K562 (cell line): ENCODE results near the gene VPS35L. TPM values are rescaled to one million over a fixed set of nuclear protein-coding genes. Genes with fewer than 3 reads are reported as not detected.

ENCODE experiments used
- BCL6 ChIP-seq: fragments of 250-450 bp; sonication (Bioruptor Pico); IDR thresholded peaks from 2 replicates; pipeline ENCODE4 v1.4.0; 2020
- CBX2 ChIP-seq: fragments of 200-600 bp; sonication (generic); IDR thresholded peaks from one replicate; pipeline ENCODE4 v1.6.1; 2012; ENCODE audit warnings: mild to moderate bottlenecking, low read length, inconsistent platforms; ENCODE audit not compliant: insufficient read depth, poor library complexity, severe bottlenecking
- CEBPG ChIP-seq, 3 experiments: fragments of 200-800 bp in 1 of 3; sonication (Bioruptor generic) in 1 of 3; sonication (generic) in 1 of 3; formaldehyde crosslinking in 1 of 3; IDR thresholded peaks in 2 of 3; conservative IDR thresholded peaks in 1 of 3; 2 replicates each; pipeline versions ENCODE4 v1.6.1 to v1.8.0; 2016 to 2022; ENCODE audit warnings: missing compliant biosample characterization in 2 of 3, missing genetic modification characterization in 2 of 3, mild to moderate bottlenecking in 1 of 3, missing genetic modification reagents in 1 of 3
- E2F3 ChIP-seq: fragments of 250-450 bp; sonication (Bioruptor Pico); IDR thresholded peaks from 2 replicates; pipeline ENCODE4 v1.4.0; 2020; ENCODE audit warnings: mild to moderate bottlenecking
- GABPB1 ChIP-seq: sonication (generic); formaldehyde crosslinking; IDR thresholded peaks from 2 replicates; pipeline ENCODE4 v1.8.0; 2022; ENCODE audit warnings: mild to moderate bottlenecking, missing genetic modification reagents
- HMG20B ChIP-seq: fragments of 250-450 bp; sonication (Bioruptor Pico); IDR thresholded peaks from 2 replicates; pipeline ENCODE4 v1.5.0; 2021; ENCODE audit warnings: mild to moderate bottlenecking
- KLF10 ChIP-seq: fragments of 250-450 bp; sonication (Bioruptor Pico); IDR thresholded peaks from 2 replicates; pipeline ENCODE4 v1.6.1; 2021; ENCODE audit warnings: matching md5 sums
- MNT ChIP-seq, 2 experiments: fragments of 450-650 bp; conservative IDR thresholded peaks; 2 replicates each; pipeline ENCODE4 v1.6.1; 2017; ENCODE audit warnings: mild to moderate bottlenecking in 2 of 2, moderate library complexity in 2 of 2
- PHF8 ChIP-seq: fragments of 200-600 bp; sonication (generic); IDR thresholded peaks from 2 replicates; pipeline ENCODE4 v1.6.1; 2012; ENCODE audit warnings: mixed run types, mild to moderate bottlenecking, inconsistent platforms, low read length, moderate library complexity, borderline replicate concordance
- RBM14 ChIP-seq: fragments of 200-400 bp; formaldehyde crosslinking; IDR thresholded peaks from 2 replicates; pipeline ENCODE4 v1.6.1; 2018; ENCODE audit warnings: low read depth, mild to moderate bottlenecking, low read length, moderate library complexity, borderline replicate concordance; ENCODE audit not compliant: insufficient read depth
- SNIP1 ChIP-seq: fragments of 450-650 bp; IDR thresholded peaks from 2 replicates; pipeline ENCODE4 v1.7.1; 2017; ENCODE audit warnings: low read depth, mild to moderate bottlenecking
- SREBF2 ChIP-seq: sonication (generic); formaldehyde crosslinking; IDR thresholded peaks from 2 replicates; pipeline ENCODE4 v1.4.0; 2020; ENCODE audit warnings: mild to moderate bottlenecking, missing genetic modification reagents
- ZBED1 ChIP-seq: IDR thresholded peaks from 2 replicates; pipeline ENCODE4 v1.6.1; 2014
- ZNF318 ChIP-seq, 2 experiments: fragments of 450-650 bp; IDR thresholded peaks; 2 replicates each; pipeline ENCODE4 v1.6.1; 2016; ENCODE audit warnings: mild to moderate bottlenecking in 2 of 2, borderline replicate concordance in 1 of 2, low read depth in 1 of 2, moderate library complexity in 1 of 2
- polyA plus RNA-seq, 8 experiments: library from polyadenylated mRNA; depleted of rRNA in 4 of 8; stranded (reverse) in 5 of 8; unstranded in 3 of 8; fragments of >200 nt; fragmentation: Nextera tagmentation in 2 of 8; fragmentation: Illumina TruSeq in 1 of 8; extraction: Ambion mirVana in 2 of 8; extraction: Trizol in 1 of 8; gene quantifications; 2 replicates each; pipeline versions ENCODE4 v1.2.1 to v1.2.3, GENCODE V29; 2011 to 2014; ENCODE audit warnings: inconsistent platforms in 1 of 8, missing spikeins in 1 of 8
- total RNA-seq, 7 experiments: library from RNA; depleted of rRNA in 6 of 7; stranded (reverse); fragments of >200 nt in 6 of 7; fragmentation: Illumina TruSeq in 2 of 7; extraction: Trizol in 2 of 7; gene quantifications; 2 replicates each; pipeline versions ENCODE4 v1.2.1 to v1.2.3, GENCODE V29; 2011 to 2021; ENCODE audit warnings: low replicate concordance in 1 of 7
- TF ChIP-seq, protein P1 (sequence below): IDR thresholded peaks from 3 replicates; pipeline ENCODE4 v1.6.1; 2011; ENCODE audit warnings: borderline replicate concordance, mild to moderate bottlenecking; ENCODE audit not compliant: insufficient read length, insufficient read depth
- TF ChIP-seq, protein P2 (sequence below): fragments of 250-450 bp; sonication (Bioruptor Pico); IDR thresholded peaks from 2 replicates; pipeline ENCODE4 v1.4.0; 2020

VPS35L gene
- total and polyA plus RNA-seq, 9 of the 15 experiments (the other 6 are each of a cell fraction or from before 2014, with no cell fraction given), result 10.2 to 30.4 (median 20.1) TPM

DNA sequence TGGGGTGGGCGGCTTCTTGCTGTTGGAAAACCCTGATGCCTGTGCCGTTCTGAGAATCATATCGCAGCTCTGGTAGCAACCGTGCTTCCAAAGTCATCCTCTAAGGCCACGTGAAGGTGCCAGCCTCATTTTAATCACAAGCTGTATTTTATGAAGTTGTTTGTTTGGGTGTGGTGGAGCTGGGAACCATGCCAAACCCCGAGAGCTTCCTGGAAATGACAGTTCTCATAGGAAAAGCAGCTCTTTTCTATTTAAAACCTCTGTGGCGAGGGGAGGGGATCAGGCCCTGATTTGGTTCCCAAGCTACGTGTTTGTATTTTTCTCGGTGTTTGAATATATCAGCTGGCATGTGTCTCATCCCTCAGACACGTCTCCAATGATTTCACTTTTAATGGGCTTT, 140.8 kb downstream of the VPS35L start (continued):
- TF ChIP-seq GABPB1 (CRISPR knock-in tag) (no peak), PHF8 (no peak), BCL6 (CRISPR knock-in tag) (no peak), HMG20B (CRISPR knock-in tag) (no peak), MNT (conservative IDR thresholded peaks at IDR 0.05) (0 out of 4 replicates have a peak, but pooled peaks of 1 of the 2 experiments have one; percentile 38), KLF10 (CRISPR knock-in tag) (no peak), SREBF2 (CRISPR knock-in tag) (no peak), ZBED1 (no peak), CEBPG (CRISPR knock-in tag; IDR thresholded peaks at IDR 0.05) (no peak), CEBPG (tag; conservative IDR thresholded peaks at IDR 0.05 in 1 of 2, IDR thresholded peaks at IDR 0.05 in 1 of 2) (no peak), ZNF318 (IDR thresholded peaks at IDR 0.05; ENCODE audit: borderline replicate concordance in 1 of 2, low read depth in 1 of 2) (no peak), CBX2 (no peak), SNIP1 (no peak), RBM14 (no peak), E2F3 (CRISPR knock-in tag) (no peak)
- TF ChIP-seq, protein P1, sequence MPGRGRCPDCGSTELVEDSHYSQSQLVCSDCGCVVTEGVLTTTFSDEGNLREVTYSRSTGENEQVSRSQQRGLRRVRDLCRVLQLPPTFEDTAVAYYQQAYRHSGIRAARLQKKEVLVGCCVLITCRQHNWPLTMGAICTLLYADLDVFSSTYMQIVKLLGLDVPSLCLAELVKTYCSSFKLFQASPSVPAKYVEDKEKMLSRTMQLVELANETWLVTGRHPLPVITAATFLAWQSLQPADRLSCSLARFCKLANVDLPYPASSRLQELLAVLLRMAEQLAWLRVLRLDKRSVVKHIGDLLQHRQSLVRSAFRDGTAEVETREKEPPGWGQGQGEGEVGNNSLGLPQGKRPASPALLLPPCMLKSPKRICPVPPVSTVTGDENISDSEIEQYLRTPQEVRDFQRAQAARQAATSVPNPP, result no peak
- TF ChIP-seq, protein P2, sequence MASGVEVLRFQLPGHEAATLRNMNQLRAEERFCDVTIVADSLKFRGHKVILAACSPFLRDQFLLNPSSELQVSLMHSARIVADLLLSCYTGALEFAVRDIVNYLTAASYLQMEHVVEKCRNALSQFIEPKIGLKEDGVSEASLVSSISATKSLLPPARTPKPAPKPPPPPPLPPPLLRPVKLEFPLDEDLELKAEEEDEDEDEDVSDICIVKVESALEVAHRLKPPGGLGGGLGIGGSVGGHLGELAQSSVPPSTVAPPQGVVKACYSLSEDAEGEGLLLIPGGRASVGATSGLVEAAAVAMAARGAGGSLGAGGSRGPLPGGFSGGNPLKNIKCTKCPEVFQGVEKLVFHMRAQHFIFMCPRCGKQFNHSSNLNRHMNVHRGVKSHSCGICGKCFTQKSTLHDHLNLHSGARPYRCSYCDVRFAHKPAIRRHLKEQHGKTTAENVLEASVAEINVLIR, result no peak
